ENCODE data around the gene NTMT1.
"Not testable (repeated sequence)": the region's sequence is repeated elsewhere in the genome, so short reads cannot be mapped to it uniquely, and the experiment has no call there.

NTMT1 gene

DNA sequence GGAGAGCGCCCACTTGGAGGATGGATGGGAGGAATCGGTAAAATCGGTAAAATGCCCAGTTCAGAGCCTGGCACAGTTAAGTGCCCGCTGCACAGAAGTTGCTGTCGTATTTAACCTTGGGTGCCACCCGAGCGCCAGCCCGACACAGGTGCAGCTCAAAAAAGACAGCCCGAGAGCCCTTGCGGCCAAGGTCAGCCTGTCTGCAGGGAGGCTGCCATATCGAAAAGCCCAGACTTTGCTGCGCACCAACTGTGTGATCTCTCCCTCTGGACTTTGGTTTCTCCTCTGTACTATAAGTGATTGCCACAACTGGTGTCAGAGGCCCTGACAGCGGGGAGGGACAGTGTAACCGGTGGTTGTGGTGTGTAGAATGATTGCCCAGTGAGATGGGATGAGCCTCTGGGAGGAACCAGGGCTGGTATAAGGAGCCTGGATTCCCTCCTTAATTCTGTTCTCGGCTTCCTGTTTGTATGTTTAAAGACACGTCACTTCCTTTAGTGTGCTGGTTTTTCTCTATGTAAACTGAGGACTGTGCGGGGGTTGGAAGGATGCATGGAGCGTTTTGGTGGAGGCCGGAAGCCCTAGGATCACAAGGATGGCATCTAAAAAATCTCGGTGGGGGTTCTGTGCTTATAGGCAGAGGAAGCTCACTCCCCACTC, 792 bp downstream of the NTMT1 start:
- Histone ChIP-seq H3K9me3 (ENCODE audit: control insufficient read depth, low read length) (no peaks in the 10 kb centered on the region), H3K9ac (ENCODE audit: low read length) (peak overlapping the region; percentile 79), H3K27me3 (ENCODE audit: control insufficient read depth, insufficient read depth, low read length) (no peaks in the 10 kb centered on the region), H3K36me3 (ENCODE audit: control insufficient read depth, insufficient read depth, low read length) (no peaks in the 10 kb centered on the region), H3K4me3 (ENCODE audit: low read length) (peak overlapping the region; percentile 80), H3K4me1 (ENCODE audit: control insufficient read depth, insufficient read depth, low read length) (peaks cover 35% of the 10 kb centered on the region)

DNA sequence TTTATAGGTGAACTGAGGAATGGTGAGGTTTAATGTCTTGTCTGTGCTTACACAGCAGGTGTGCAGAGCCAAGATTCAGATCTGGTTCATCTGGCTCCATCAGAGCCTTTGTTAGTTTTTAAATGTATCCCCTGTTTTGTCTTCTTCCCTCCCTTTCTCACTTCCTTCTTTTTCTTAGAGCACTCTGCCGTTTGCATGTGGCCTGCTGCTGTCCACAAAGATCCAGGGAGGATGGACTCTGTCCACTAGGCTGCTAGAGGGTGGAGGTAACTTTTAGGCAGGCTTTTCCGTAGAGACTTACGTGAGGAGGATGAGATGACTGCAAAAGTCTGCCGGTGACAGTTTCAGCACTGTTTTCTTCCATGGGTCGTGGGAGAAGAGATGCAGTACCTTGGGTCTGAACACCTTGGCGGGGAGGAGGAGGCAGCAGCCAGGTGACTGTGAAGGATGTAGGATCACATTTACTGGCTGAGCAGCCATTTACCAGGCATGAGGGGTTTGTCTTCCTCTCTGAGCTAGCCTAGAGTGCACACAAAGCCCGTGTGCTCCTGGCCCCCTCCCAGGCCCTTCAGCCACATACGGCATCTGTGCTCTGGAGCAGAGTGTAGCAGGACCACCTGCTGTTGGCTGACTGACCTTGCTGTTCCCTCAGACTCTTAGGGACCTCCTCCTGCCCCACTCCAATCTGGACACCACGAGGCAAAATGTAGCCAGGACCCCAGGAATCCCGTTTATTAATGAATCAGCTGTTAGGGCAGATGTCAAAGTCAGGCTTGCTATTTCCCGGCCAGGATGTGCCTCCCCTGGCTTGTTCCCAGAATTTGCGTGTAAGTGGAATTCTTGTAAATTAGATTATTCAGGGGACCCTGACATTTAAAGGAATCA, 1.8 kb downstream of the NTMT1 start:
- Histone ChIP-seq H3K4me1 (ENCODE audit: control insufficient read depth, insufficient read depth, low read length) (peaks cover 39% of the 10 kb centered on the region), H3K9ac (ENCODE audit: low read length) (peak overlapping the region; percentile 79), H3K36me3 (ENCODE audit: control insufficient read depth, insufficient read depth, low read length) (peaks cover 10% of the 10 kb centered on the region), H3K27me3 (ENCODE audit: control insufficient read depth, insufficient read depth, low read length) (no peaks in the 10 kb centered on the region), H3K9me3 (ENCODE audit: control insufficient read depth, low read length) (no peaks in the 10 kb centered on the region), H3K4me3 (ENCODE audit: low read length) (peak overlapping the region; percentile 80)

DNA sequence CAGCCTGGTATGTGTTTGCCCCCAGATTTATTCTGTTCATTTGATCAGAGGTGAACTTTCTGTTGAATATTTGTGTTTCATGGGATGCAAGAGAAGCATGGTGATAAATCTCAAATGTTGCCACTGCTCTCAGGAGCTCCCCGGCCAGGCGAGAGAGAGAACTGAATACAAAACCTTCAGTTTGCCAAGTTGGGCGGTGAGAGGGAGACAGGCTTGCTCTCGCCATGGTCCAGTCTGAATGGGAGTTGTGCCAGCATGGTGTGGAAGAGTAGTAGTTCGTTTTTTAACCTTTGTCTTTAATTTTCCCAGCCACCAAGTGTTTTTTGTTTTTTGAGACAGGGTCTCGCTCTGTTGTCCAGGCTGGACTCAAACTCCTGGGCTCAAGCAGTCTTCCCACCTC, 2.7 kb downstream of the NTMT1 start:
- H3K27me3 ChIP-seq (ENCODE audit: control insufficient read depth, insufficient read depth, low read length): no peaks in the 10 kb centered on the region
- no peak overlapping the region for H3K9ac ChIP-seq (ENCODE audit: low read length)
- H3K9me3 ChIP-seq (ENCODE audit: control insufficient read depth, low read length): no peaks in the 10 kb centered on the region
- H3K36me3 ChIP-seq (ENCODE audit: control insufficient read depth, insufficient read depth, low read length): peaks cover 11% of the 10 kb centered on the region
- no peak overlapping the region for H3K4me3 ChIP-seq (ENCODE audit: low read length)
- peaks cover 39% of the 10 kb centered on the region for H3K4me1 ChIP-seq (ENCODE audit: control insufficient read depth, insufficient read depth, low read length)

DNA sequence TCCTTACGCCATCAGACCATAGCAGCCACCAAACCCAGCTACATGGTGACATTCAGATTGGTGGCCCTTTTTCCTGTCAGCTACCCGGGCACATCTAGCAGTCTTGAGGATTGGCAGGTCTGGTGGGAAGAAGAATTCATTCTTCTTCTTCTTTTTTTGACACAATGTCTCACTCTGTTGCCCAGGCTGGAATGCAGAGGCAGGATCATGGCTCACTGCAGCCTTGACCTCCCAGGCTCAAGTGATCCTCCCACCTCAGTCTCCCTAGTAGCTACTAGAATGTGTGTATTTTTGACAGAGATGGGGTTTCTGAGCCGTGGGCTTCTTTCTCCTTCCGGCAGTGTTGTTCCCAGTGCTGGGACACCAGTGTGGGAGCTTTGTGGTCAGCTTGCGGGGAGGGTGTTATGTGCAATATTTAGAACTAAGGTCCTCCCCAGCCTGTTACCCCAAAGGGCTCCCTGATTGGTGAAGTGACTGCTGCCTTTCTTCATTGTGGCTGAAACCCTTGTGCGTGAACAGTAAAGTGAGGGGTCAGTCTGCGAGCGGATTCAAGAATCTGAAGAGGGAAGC, 3.4 kb downstream of the NTMT1 start:
- H3K9me3 ChIP-seq (ENCODE audit: control insufficient read depth, low read length): no peaks in the 10 kb centered on the region
- no peak overlapping the region for H3K4me3 ChIP-seq (ENCODE audit: low read length)
- H3K27me3 ChIP-seq (ENCODE audit: control insufficient read depth, insufficient read depth, low read length): no peaks in the 10 kb centered on the region
- H3K36me3 ChIP-seq (ENCODE audit: control insufficient read depth, insufficient read depth, low read length): peaks cover 17% of the 10 kb centered on the region
- H3K4me1 ChIP-seq (ENCODE audit: control insufficient read depth, insufficient read depth, low read length): peaks cover 39% of the 10 kb centered on the region
- no peak overlapping the region for H3K9ac ChIP-seq (ENCODE audit: low read length)

DNA sequence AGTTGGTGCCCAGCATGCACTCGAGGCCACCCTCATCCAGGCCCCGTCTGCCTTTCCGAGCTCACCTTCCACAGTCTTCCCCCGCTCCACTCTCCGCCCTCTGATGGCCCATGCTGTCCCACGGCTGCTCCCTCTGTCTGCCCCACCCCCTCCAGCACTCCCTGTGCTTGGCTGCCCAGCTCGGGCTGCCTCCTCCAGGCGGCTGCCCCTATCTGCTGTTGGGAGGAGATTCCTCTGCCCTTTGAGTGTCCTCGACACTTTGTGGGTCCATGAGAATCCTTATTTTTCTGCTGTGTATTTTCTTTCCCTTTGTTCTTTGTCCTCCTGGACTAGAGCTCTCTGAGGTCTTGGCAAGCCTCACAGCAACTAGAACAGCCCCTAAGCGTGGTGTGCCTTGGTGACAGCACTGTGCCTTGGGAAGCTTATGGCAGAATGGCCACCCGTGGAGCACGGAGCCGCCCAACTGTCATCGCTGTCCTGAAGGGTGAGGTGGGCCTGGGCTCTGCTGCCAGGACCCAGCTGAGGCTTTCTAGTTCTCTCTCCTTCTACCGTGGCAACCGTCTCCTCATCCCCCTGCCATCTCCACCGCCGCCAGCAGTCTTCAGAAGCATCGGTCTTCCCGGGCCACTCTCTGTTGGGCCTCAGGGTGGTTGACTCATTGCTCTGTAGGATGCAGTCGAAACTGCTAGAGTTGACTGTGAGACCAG, 5.2 kb downstream of the NTMT1 start:
- H3K27me3 ChIP-seq (ENCODE audit: control insufficient read depth, insufficient read depth, low read length): no peaks in the 10 kb centered on the region
- H3K9ac ChIP-seq (ENCODE audit: low read length): no peak overlapping the region
- H3K36me3 ChIP-seq (ENCODE audit: control insufficient read depth, insufficient read depth, low read length): peaks cover 17% of the 10 kb centered on the region
- H3K4me3 ChIP-seq (ENCODE audit: low read length): no peak overlapping the region
- peaks cover 39% of the 10 kb centered on the region for H3K4me1 ChIP-seq (ENCODE audit: control insufficient read depth, insufficient read depth, low read length)
- no peaks in the 10 kb centered on the region for H3K9me3 ChIP-seq (ENCODE audit: control insufficient read depth, low read length)

DNA sequence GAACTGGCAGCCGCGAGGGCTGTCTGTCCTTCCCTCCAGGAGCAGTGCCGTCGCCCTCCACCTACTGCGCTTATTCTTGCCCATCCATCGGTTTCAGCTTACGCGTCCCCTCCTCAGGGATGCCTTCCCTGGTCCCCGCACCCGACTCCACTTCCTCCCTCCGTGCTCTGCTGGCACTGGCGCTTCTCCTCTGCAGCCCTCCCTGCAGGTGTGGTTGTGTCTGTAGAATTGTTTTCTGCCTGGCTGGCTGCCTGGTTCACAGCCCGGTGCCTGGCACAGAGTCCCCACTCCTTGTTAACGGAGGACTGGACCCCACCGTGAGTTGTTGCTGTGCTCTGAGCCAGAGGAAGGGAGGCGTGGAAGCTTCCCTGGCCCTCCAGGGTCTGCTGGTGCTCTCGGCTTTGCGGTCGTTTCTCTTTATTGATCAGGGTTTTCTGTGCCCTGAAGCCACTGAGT, 5.7 kb downstream of the NTMT1 start:
- no peaks in the 10 kb centered on the region for H3K27me3 ChIP-seq (ENCODE audit: control insufficient read depth, insufficient read depth, low read length)
- no peaks in the 10 kb centered on the region for H3K9me3 ChIP-seq (ENCODE audit: control insufficient read depth, low read length)
- peaks cover 38% of the 10 kb centered on the region for H3K4me1 ChIP-seq (ENCODE audit: control insufficient read depth, insufficient read depth, low read length)
- H3K4me3 ChIP-seq (ENCODE audit: low read length): no peak overlapping the region
- H3K36me3 ChIP-seq (ENCODE audit: control insufficient read depth, insufficient read depth, low read length): peaks cover 17% of the 10 kb centered on the region
- no peak overlapping the region for H3K9ac ChIP-seq (ENCODE audit: low read length)

DNA sequence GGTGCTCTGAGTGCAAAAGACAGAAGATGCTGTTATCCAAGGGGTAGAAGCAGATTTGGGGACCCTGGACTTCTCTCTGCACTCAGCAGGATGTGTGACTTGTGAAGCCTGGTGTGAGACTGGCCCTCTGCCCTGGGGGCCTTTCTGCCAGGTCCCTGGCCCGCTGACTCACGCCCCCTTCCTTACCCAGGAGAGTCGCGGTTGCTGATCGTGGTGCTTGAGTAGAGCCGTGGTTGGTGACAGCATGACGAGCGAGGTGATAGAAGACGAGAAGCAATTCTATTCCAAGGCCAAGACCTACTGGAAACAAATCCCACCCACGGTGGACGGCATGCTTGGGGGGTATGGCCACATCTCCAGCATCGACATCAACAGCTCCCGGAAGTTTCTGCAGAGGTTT, 6.5 kb downstream of the NTMT1 start:
- Histone ChIP-seq H3K9me3 (ENCODE audit: control insufficient read depth, low read length) (no peaks in the 10 kb centered on the region), H3K36me3 (ENCODE audit: control insufficient read depth, insufficient read depth, low read length) (peaks cover 22% of the 10 kb centered on the region), H3K27me3 (ENCODE audit: control insufficient read depth, insufficient read depth, low read length) (no peaks in the 10 kb centered on the region), H3K9ac (ENCODE audit: low read length) (no peak overlapping the region), H3K4me1 (ENCODE audit: control insufficient read depth, insufficient read depth, low read length) (peaks cover 31% of the 10 kb centered on the region), H3K4me3 (ENCODE audit: low read length) (no peak overlapping the region)

DNA sequence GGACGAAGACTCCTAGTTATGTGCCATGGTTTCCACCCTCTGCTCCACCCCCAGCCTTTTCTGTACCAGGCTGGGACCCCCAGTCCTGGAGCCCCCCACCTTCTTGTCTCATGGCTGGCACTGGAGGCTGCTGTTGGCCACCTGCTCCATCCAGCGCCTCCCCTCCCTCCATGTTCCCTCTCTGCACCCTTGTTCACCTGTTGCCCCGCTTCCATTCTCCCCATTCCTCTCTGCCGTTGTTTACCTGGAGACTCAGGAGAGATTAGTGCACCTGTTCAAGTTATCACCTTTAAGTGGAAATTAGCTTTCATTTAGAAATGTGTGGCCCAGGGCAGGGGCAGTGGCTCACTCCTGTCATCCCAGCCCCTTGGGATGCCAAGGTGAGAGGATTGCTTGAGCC, 7.2 kb downstream of the NTMT1 start:
- H3K9ac ChIP-seq (ENCODE audit: low read length): no peak overlapping the region
- H3K4me1 ChIP-seq (ENCODE audit: control insufficient read depth, insufficient read depth, low read length): peaks cover 23% of the 10 kb centered on the region
- no peaks in the 10 kb centered on the region for H3K27me3 ChIP-seq (ENCODE audit: control insufficient read depth, insufficient read depth, low read length)
- no peaks in the 10 kb centered on the region for H3K9me3 ChIP-seq (ENCODE audit: control insufficient read depth, low read length)
- H3K36me3 ChIP-seq (ENCODE audit: control insufficient read depth, insufficient read depth, low read length): peaks cover 28% of the 10 kb centered on the region
- no peak overlapping the region for H3K4me3 ChIP-seq (ENCODE audit: low read length)

DNA sequence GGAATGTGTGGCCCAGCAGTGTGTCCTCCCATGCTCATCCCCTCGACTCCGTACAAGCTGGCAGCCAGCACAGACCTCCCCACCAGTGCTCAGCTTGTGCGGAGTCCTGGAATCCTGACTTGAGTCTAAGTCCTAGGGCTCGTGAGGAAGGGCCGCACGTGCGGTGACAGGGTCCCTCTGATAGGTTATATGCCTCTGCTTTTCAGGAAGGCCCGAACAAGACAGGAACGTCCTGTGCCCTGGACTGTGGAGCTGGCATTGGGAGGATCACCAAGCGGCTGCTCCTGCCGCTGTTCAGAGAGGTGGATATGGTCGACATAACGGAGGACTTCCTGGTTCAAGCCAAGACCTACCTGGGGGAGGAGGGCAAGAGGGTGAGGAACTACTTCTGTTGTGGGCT, 7.9 kb downstream of the NTMT1 start:
- peaks cover 33% of the 10 kb centered on the region for H3K36me3 ChIP-seq (ENCODE audit: control insufficient read depth, insufficient read depth, low read length)
- no peak overlapping the region for H3K9ac ChIP-seq (ENCODE audit: low read length)
- H3K4me3 ChIP-seq (ENCODE audit: low read length): no peak overlapping the region
- H3K27me3 ChIP-seq (ENCODE audit: control insufficient read depth, insufficient read depth, low read length): no peaks in the 10 kb centered on the region
- H3K9me3 ChIP-seq (ENCODE audit: control insufficient read depth, low read length): no peaks in the 10 kb centered on the region
- peaks cover 20% of the 10 kb centered on the region for H3K4me1 ChIP-seq (ENCODE audit: control insufficient read depth, insufficient read depth, low read length)

DNA sequence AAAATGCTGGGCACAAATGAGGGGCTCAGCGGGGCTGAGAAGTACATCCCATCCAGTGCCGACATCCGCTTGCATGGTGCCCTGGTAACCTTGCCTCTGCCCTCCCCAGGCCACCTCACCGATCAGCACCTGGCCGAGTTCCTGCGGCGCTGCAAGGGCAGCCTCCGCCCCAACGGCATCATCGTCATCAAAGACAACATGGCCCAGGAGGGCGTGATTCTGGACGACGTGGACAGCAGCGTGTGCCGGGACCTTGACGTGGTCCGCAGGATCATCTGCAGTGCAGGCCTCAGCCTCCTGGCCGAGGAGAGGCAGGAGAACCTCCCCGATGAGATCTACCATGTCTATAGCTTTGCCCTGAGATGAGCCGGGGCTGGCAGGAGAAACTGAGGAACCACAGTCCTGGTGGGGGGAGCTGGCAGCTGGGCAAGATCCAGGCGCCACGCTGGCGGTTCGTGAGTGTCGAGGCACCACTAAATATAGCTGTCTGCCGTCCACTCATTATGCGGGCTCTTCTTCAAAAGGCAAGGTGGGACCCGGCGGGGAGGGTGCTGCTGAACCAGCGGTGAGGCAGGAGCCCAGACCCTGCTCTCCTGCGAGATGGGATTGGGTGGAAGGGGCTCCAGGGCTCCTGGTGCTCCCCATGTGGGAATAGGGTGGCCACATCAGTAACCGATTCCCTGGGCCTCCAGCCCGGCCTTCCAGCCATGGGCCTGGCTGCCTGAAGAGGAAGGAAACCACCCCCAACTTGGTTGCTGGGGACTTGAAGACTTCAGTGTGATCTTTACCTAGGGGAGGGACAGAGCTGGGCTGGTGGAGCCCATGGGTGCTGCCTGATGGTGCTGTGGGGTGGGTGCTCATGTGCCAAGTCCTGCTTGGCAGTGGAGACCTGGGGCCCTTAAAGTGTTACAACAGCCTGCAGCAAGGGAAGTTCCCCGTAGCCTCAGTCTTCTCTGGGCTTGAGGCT, 9.4 kb downstream of the NTMT1 start:
- Histone ChIP-seq H3K9me3 (ENCODE audit: control insufficient read depth, low read length) (no peaks in the 10 kb centered on the region), H3K4me3 (ENCODE audit: low read length) (no peak overlapping the region), H3K4me1 (ENCODE audit: control insufficient read depth, insufficient read depth, low read length) (peaks cover 30% of the 10 kb centered on the region), H3K9ac (ENCODE audit: low read length) (no peak overlapping the region), H3K27me3 (ENCODE audit: control insufficient read depth, insufficient read depth, low read length) (no peaks in the 10 kb centered on the region), H3K36me3 (ENCODE audit: control insufficient read depth, insufficient read depth, low read length) (peaks cover 34% of the 10 kb centered on the region)

DNA sequence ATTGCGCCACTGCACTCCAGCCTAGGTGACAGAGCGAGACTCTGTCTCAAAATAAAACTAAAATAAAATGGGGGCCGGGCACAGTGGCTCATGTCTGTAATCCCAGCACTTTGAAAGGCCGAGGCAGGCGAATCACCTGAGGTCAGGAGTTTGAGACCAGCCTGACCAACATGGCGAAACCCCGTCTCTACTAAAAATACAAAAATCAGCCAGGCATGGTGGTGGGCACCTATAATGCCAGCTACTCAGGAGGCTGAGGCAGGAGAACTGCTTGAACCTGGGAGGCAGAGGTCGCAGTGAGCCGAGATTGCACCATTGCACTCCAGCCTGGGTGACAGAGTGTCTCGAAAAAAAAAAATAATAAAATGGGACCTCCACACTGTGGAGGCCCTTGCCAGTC, 10.4 kb downstream of the NTMT1 start:
- not testable (repeated sequence) for H3K9ac ChIP-seq (ENCODE audit: low read length); H3K9me3 ChIP-seq (ENCODE audit: control insufficient read depth, low read length); H3K27me3 ChIP-seq (ENCODE audit: control insufficient read depth, insufficient read depth, low read length); H3K4me3 ChIP-seq (ENCODE audit: low read length)
- Histone ChIP-seq H3K4me1 (ENCODE audit: control insufficient read depth, insufficient read depth, low read length) (peaks cover 30% of the 10 kb centered on the region), H3K36me3 (ENCODE audit: control insufficient read depth, insufficient read depth, low read length) (peaks cover 34% of the 10 kb centered on the region)
